Activated effector memory CD4-positive, alpha-beta T cell treated with anti-CD3 and anti-CD28 coated beads, Interleukin-2, amount 50 U/mL, for 16 hours (primary cell): Measurements from ENCODE around the gene CEP126.

Source experiments
- DNase-seq: peaks from one replicate; pipeline ENCODE4 v3.0.0-alpha.2; 2020

Gene CEP126, protein sequence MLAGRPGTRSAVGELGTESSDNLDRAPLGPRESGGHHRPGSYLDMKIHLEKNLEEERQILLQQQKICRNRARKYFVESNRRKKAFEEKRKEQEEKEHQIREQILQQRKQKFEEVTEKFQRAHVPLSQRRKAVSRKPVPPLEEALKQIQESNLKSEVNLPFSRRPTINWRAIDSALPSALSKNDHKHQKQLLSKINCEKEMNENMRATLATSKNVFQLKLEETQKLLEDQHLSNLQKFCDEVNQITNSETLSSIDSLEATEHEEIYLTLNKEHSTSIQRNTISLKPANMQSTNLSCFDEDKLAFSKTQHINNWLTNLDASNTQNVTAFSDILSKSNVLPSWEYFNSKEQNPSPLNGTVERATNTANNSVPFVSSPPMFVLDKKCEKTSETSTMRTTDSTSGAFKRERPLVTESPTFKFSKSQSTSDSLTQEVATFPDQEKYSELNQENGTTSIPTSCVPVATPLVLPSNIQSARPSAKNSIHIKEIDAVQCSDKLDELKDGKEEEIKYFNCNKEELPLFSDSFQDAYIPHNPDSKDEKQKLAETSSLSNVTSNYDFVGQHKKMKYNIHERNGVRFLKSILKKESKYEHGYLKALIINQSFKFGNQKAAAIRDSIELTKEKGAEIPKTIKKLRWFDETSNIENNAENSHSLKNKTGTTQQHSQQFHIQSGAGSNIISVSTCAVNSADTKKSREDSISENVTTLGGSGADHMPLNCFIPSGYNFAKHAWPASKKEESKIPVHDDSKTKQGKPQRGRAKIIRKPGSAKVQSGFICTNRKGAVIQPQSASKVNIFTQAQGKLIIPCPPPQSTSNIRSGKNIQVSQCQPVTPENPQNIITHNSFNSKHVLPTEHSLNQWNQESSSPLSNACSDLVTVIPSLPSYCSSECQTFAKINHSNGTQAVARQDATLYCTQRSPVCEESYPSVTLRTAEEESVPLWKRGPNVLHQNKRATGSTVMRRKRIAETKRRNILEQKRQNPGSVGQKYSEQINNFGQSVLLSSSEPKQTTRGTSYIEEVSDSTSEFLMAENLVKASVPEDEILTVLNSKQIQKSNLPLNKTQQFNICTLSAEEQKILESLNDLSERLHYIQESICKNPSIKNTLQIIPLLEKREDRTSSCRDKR

DNA sequence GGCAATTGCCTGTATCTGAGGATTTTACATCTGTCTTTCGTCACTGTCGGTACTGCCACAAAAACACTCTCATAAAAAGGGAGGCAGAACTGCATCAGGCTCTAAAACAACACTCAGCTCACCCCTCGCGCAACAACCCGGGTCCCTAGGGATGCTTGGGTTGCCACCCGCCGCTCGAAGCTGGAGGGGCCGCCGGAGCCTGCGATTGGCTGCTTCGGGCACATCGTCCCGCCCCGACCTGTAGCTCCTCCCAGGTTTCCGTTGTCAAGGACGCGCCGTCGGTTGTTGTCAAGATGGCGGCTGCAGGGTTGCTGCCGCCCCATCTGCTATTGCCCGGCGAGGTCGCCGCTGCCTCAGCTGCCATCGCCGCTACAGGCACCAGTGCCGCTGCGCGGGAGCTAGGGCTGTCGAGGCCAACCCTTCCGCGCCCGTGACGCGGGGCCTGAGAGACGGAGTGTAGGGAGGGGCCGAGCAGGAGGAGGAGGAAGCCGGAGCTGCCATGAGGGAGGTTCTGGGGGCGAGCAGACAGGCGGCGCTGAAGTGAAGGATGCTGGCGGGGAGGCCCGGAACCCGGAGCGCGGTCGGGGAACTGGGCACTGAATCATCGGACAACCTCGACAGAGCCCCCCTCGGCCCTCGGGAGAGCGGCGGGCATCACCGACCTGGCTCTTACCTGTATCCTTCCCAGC, at the start of gene CEP126:
TSS of gene CEP126 (plus strand) at position 273 of the 689 bp plus-strand sequence. CDS start at position 548, 275 bp downstream.
- DNase-seq = peak; percentile 97

DNA sequence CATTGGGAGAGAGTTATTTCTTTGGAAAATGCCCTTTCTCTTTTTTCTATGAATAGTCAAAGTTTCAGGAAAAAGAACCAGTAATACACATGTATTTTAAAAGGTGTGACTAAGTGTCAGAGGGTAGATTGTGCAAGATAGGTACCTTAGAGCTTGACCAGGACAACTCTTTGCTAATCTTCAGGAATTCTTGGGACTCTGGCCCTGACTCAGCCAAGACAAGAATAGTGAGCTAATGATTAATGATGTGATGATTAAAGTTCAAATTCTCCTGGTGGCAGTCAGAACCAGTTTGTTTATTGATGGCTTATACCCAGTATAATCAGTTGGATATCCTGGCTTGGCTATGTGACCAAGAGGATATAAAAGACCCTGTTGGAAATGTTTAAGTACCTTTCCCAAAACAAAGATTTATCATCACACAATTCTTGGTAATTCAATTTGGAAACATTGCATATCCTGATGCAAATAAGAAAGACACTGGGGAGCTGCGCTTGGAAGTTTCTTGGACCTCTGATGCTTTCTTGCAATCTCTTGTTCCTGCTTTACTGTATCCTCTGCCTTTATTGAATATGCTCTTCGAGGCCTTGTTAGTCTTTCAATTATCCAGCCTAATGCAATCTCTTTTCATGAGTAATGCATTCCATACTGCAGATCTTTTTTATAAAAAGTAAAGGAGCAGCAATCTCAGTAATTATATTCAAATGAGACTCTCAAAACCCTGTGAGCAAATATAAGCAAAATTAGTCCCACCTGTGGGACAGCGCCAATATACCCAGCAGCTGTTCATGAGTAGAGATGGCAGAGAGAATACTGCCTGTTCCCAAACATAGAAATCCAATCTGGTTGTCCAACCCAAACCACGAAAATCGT, 48.0 kb upstream of the CEP126 start:
- no peak for DNase-seq

DNA sequence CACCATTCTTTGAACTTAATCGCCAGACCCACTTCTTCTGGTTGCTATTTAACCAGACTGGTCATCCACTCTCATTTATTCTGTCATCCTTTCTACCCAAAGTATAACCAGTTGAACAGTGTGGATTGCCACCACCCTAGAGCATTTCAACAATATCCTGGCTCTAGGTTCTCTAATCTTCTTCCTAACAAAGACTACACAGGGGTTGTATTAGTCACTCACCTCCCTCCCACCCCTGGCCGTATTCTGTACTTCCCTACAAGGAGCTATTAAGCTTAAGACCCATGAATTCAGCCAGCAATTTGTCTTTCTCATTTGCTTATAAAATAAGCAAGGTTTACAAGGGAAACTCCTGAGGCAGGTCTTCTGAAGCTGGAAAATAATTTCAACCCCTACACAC, 46.9 kb upstream of the CEP126 start:
- DNase-seq = no peak

DNA sequence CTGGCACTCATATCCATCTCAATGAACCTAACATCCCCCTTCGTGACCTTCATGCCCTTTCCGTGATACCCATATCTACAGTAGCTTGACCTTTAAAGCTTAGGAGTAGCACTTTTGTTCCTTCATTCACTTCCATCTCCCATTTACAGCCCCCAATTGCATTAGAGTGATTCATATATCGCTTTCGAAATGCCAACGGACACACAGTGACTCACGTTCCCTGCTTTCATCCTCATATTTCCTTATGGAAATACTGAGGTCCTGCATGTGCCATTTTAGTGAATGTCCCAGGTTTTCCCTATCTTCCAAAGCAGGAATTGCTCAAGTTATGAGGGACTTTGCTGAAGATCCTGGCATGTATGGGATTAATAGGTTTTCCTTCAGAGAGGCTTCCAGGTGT, 44.3 kb upstream of the CEP126 start:
- DNase-seq = no peak

DNA sequence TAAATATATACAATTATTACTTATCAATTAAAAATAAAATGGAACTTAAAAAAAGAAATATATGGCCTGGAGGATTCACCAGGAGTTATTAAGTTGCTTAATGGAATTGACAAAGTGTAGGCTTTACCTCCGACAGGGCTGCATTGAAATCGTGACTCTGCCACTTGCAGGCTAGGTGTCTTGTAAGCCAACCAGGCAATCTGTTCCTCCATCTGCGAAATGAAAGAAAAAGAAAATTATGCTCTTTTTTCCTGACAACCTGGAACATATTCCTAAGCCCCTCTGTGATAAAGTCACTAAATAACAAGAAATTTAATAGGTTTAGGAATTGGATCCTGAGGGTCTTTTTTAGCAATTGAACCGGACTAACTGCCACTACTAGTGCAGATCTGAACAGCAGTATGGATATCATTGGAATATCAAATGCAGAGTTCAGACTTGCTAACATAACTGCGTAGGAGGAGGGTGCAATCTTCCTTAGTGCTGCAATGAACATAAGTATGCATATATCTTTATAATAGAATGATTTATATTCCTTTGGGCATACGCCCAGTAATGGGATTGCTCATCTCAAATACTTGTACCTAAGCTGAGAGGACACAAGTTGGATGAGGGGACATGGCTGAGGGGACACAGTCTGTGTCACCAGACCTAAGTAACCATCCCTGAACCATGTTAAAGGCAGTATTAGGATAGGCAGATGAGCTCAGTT, 42.5 kb upstream of the CEP126 start:
- DNase-seq = no peak

DNA sequence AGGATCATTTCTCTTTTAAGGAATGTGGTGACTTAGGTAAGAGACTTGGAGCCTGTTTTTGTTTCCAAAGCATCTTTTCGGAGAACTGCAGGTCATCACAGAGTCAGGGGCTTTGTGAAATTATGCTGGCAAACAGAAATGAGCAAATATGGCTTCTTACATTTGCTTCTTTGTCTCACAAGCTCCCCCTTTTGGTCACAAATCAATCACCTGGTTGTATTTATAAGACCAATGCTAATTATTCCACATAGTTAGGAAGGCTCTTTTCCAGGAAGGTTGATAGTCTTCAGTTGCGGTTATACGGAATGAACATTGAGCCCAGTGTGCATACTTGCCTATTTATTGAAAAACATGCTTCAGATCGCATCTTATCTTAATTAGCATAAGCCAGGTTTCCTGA, 34.6 kb upstream of the CEP126 start:
- DNase-seq = no peak

DNA sequence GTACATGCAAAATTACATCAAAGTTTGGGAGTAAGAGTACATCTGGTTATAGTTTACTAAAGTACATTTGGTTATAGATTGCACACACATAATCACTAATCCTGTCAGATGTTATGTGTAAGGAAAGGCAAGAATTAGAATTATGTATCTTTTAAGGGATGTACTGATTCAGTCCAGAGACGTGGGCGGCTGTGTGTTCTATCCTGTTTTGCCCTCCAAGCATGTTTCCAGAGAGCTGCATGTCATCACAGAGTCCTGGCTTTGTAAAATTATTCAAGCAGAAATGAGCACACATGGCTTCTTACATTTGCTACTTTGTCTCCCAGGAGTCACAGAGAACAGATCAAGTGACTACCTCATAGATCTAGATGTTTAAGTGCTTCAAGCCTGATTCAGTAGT, 33.2 kb upstream of the CEP126 start:
- no peak for DNase-seq

DNA sequence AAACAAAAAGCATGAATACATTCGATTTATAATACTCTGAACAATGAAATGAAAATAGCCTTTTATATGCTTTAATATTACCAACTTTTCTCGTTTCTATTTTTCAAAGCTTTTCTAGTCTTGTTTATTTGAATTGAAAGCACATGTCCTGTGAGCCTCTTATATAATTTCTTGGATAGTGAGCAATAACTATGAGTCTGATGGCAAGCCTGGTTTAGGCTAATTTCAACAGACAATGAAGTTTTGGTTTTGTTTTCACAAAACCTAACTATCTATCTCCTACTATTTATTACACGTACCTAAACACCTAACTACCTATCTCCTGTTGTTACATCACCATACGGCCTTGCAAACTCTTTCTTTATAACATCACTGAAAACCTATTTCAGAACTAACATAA, 29.2 kb upstream of the CEP126 start:
- DNase-seq = no peak

DNA sequence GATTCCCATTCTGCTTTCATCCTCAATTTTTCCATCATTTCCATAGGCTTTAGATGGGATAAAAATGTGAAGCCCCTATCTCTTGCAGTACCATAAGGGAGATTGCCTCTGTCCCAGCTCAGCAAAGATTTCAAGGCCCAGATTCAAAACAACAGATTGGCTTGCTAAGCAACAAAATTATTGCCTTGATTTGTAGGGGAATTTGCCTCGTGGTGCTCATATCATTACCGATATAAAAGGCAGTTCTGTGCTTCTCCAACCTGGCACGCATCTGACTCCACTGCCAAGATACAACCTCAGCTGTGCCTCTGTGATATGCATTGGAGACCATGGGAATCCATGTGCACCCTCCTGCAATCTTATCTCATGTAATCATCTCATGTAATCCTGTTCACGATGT, 25.0 kb upstream of the CEP126 start:
- DNase-seq = no peak

DNA sequence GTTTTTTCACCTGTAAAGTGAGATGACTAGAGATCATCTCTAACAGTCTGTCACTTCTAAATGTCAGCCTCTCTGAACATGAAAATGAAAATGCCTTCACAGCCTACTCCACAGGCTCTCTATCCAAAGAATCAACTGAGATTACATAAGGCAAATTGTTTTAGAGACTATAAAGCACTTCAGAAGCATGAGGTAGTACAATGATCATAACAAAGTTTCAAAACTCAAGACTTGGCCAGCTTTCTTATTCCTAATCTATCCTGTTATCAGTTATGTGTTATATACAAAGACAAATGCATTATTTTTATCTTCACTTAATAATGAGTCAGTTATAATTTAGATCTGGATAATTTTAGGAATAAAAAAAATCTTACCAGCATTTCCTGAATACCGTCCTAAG, 20.3 kb upstream of the CEP126 start:
- no peak for DNase-seq

DNA sequence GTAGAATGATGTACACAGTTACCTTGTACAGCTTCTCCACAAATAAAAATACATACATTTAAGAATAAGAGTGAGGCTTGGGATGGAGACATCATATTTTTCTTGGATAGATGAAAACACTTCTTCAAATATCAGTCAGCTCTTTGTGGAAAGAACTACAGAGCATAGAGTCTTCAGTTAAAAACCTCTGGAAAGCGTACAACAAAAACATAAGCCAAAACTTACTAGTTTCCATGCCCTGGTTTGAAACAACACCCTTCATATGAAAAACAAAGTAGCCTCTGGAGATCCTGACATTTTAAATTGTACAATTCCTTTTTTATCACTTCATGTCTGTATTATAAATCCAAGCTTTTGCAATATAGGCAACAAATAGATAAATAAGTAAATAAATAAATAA, 7.0 kb upstream of the CEP126 start:
- no peak for DNase-seq

DNA sequence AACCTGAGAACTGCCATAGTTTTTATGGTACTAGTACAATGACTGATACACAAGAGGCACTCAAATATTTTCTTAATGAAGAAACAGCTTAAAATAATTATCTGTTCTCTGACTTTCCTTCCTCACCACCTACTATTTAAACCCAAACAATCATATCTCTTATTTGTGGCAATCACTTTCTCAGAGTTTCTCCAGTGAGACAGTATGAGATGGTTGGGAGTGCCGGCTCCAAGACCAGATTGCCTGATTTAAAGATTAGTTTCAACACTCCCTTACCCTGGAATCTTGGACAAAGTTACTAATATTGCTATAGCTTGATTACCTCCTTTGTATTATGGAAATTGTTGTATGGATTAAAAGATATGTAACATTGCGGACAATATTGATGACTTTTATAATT, 5.7 kb upstream of the CEP126 start:
- DNase-seq = no peak

DNA sequence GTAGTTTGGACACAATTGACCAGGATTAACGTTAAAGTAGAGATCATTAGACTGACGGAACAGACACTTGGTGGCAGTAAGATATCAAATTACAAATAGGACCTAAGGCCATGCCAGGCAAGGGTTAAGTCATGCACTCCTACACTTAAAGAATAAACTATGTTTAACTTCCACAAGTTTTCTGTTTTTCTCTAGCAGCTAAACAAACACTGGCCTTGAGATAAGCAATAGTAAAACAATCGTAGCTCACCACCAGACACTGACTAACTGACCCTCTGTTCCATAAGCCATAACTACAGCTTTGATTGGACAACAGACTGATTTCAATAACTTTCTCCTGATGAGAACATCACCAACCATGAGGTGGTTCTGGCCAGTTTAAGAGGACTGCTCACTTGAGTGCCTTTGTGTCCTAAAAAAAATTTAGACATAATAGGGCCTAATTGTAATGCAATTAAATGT, 2.0 kb upstream of the CEP126 start:
- DNase-seq = no peak

DNA sequence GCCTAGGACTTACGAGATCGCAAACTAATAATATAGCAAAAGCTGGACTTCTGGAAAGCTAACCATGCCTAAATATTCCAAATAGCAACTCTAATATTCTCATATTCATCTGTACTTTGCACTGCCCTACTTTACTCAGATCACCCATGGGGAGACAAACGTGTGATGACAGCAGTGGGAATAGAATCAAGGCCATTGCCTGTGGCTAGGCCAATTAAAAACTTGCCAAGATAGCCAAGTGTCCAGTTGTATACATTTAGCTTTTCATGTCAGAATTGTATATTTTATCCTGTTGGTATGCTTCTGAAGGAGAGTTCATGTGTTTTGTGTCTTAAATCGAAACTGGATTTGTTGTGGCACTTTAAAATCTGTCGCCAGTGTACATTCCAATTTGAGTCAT, 1.2 kb upstream of the CEP126 start:
- DNase-seq = no peak

DNA sequence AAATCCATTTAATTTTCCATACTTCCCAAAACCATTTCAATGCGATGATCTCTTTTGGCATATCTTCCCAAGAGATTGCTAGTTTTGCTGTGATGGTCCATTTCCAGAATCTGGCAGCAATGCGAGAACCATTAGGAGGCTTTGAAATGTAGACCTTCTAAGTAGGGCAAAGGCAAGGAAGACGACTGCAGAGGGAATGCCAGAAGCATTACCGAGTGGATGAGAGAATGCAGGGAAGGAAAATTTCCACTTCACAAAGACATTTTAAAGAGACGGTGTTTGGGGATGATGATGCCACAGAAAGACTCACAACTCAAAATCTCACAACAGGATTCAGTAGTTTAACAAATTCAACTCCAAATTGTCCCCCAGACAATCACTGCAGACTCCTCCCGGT, 471 bp upstream of the CEP126 start:
- no peak for DNase-seq

DNA sequence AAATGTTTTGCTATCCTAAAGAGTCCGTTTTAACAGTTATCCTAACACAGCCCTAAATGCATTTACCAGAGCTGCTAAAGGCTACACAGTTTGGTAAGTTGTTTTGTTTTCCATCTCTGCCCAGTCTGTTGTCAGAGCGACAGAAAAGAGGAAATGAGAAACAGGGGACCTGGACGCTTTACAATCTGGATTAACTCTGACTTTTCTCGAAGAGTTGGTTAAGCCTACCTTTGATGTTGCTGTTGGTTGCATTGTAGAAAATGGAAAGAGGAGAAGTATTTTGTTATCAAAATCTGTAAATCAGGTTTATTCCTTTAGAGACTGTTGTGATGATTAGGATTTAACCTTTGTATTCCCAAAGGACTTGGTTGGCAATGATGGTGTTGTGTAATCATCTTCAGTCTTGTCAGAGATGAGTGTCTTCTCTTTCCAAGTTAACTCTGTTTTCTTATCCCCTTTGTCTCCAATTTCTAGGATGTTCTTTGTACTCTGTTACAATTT, 1.0 kb downstream of the CEP126 start:
- DNase-seq = no peak

DNA sequence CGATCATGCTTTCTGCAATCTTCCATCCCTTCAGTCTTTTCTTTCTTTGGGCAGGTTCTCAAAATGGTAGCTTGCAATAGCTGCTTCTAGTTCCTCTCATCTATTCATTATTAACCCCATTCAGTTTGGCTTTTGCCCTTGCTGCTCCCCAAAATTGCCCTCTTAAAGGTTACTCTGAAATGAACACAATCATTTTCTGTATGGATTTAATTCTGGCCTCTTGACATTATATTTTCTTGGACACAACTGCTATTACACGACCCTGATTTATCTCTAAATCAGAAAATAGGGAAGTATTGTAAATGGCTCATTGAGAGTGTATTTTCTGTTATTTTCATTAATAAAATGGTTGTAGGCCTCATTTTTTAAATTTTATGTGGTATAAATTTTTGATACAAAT, 1.6 kb downstream of the CEP126 start, which contains the start of gene ANGPTL5:
TSS of gene ANGPTL5 (minus strand) at position 101 of the 400 bp plus-strand sequence. CDS start 8,613 bp downstream, outside the sequence.
- no peak for DNase-seq

DNA sequence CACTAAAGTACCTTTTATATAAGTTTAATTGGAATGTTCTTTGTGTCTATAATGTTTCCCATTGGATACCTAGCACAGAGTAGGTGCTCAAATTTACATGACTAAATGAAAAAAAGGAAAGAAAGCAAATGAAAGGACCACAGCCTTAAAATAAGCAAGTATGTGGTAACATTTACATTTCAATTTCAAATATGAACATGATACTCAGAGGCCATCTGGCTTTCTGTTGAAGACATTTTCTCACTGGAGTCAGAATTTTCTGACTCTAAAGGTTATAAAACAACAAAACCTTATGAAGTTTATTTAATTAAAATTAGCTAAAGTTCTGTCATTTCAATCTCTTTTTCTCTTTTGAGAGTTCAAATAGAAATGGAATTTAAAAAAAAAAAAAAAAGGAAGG, 2.4 kb downstream of the CEP126 start:
- no peak for DNase-seq

DNA sequence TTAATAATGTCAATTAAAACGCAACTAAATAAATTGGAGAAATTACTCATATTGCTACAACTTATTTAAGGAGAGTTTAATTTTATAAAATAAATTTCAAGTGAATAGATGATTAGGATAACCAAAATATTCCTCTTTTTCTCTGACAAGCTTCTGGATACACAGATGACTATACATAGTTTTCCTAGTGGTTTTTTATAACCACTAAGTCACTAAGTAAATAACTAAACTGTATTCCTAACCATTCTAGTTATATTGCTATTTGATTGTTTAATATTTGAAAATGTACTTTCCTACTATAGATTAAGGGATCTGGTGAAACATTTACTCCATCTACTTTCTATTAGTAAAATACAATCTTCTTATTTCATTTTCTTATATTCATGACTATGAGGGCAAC, 6.2 kb downstream of the CEP126 start:
- no peak for DNase-seq

DNA sequence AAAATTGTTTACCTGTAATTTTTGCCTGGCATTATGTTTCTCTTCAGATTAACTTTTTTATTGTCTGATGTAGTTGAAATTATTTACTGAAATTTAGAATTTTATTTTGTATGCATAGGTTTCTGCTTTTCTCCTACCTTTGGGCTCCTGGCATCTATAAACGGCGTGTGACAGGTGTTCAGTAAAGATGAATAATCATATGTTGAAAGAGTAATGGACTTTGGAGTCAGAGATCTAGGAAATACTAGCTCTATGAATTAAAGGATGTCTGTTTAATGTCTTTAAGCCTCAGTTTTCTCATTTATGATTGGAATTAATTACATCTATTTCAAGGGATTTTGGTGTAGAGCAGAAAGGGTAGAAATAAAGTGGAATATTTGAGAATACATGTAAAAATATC, 8.7 kb downstream of the CEP126 start:
- no peak for DNase-seq
